Measurements from ENCODE around the gene TFG. TPM values are rescaled to one million over a fixed set of nuclear protein-coding genes. Genes with fewer than 3 reads are reported as not detected.

Gene TFG
- total and polyA plus RNA-seq, 2 donors = 64.7 to 101 TPM

GRCh38 chr3:100717637-100718487 lies 8.6 kb downstream of the TFG start:
- Histone ChIP-seq H3K36me3 (ENCODE audit: insufficient read depth) (peaks cover 8% of the 10 kb centered on the region), H3K27ac (ENCODE audit: low read depth) (no peak overlapping the region), H3K4me1 (ENCODE audit: insufficient read depth) (no peaks in the 10 kb centered on the region), H3K4me3 (ENCODE audit: low read depth, low read length) (no peak overlapping the region)
- DNase-seq (ENCODE audit: extremely low spot score) = no peak
- WGBS = 96% methylated on average over 4 of the region's 4 CpGs

GRCh38 chr3:100719136-100719535 lies 9.8 kb downstream of the TFG start:
- 17% methylated on average over 1 of the region's 1 CpG for WGBS
- no peaks in the 10 kb centered on the region for H3K4me1 ChIP-seq (ENCODE audit: insufficient read depth)
- no peak overlapping the region for H3K4me3 ChIP-seq (ENCODE audit: low read depth, low read length)
- peaks cover 7% of the 10 kb centered on the region for H3K36me3 ChIP-seq (ENCODE audit: insufficient read depth)
- no peak for DNase-seq (ENCODE audit: extremely low spot score)
- H3K27ac ChIP-seq (ENCODE audit: low read depth) = no peak overlapping the region

GRCh38 chr3:100720426-100720825 lies 11.1 kb downstream of the TFG start:
- peaks cover 3% of the 10 kb centered on the region for H3K36me3 ChIP-seq (ENCODE audit: insufficient read depth)
- DNase-seq (ENCODE audit: extremely low spot score) = no peak

GRCh38 chr3:100725935-100726513 lies 16.7 kb downstream of the TFG start:
- H3K36me3 ChIP-seq (ENCODE audit: insufficient read depth) = peaks cover 7% of the 10 kb centered on the region
- no peak for DNase-seq (ENCODE audit: extremely low spot score)
- no peak overlapping the region for H3K27ac ChIP-seq (ENCODE audit: low read depth)
- 98% methylated on average over 3 of the region's 3 CpGs for WGBS
- no peaks in the 10 kb centered on the region for H3K4me1 ChIP-seq (ENCODE audit: insufficient read depth)
- no peak overlapping the region for H3K4me3 ChIP-seq (ENCODE audit: low read depth, low read length)

More at GRCh38 chr3:100720426-100720825, 11.1 kb downstream of the TFG start:
- Histone ChIP-seq H3K27ac (ENCODE audit: low read depth) (no peak overlapping the region), H3K4me1 (ENCODE audit: insufficient read depth) (no peaks in the 10 kb centered on the region), H3K4me3 (ENCODE audit: low read depth, low read length) (no peak overlapping the region)
- 72% methylated on average over 5 of the region's 5 CpGs for WGBS

DNA sequence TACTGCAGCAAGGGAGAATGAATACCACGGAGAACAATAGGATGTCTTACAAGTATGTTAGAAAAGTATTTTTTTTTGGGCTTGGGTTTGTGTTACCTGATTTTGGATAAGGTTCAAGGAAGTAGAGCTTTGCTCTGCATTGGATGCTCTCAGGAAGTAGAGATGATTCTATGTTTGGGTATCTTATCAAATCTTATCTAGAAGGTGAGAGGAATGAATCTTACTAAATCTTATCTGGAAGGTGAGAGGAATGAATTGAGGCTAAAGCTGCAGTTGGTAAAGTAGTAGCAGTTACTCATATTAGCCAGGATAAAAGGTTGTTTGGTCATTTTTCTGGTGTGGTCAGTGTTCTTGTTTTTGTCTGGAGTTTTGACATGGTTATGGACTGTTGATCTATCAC lies 17.4 kb downstream of the TFG start:
- Histone ChIP-seq H3K4me1 (ENCODE audit: insufficient read depth) (no peaks in the 10 kb centered on the region), H3K4me3 (ENCODE audit: low read depth, low read length) (no peak overlapping the region), H3K36me3 (ENCODE audit: insufficient read depth) (peaks cover 3% of the 10 kb centered on the region), H3K27ac (ENCODE audit: low read depth) (no peak overlapping the region)
- no peak for DNase-seq (ENCODE audit: extremely low spot score)
- WGBS = 94% methylated on average over 1 of the region's 1 CpG

GRCh38 chr3:100730524-100730923 lies 21.2 kb downstream of the TFG start:
- H3K4me1 ChIP-seq (ENCODE audit: insufficient read depth) = no peaks in the 10 kb centered on the region
- peaks cover 3% of the 10 kb centered on the region for H3K36me3 ChIP-seq (ENCODE audit: insufficient read depth)
- DNase-seq (ENCODE audit: extremely low spot score) = no peak
- WGBS = 73% methylated on average over 3 of the region's 3 CpGs
- no peak overlapping the region for H3K4me3 ChIP-seq (ENCODE audit: low read depth, low read length)
- H3K27ac ChIP-seq (ENCODE audit: low read depth) = no peak overlapping the region

DNA sequence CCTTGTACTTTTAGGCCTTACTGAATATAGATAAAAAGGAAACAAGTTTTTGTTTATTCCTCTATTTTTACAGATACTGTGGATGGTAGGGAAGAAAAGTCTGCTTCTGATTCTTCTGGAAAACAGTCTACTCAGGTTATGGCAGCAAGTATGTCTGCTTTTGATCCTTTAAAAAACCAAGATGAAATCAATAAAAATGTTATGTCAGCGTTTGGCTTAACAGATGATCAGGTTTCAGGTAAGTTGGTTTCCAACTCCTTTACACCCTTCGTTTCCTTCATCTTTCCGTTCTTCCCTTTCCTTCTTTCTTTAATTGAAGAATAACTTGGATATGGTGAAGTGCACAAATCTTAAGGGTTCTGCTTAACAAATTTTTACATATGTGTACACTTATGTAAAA lies 23.1 kb downstream of the TFG start:
- WGBS = 81% methylated on average over 3 of the region's 3 CpGs
- Histone ChIP-seq H3K36me3 (ENCODE audit: insufficient read depth) (peaks cover 2% of the 10 kb centered on the region), H3K27ac (ENCODE audit: low read depth) (no peak overlapping the region)

GRCh38 chr3:100737334-100737733 lies 28.0 kb downstream of the TFG start:
- no peaks in the 10 kb centered on the region for H3K4me1 ChIP-seq (ENCODE audit: insufficient read depth)
- H3K4me3 ChIP-seq (ENCODE audit: low read depth, low read length) = no peak overlapping the region
- H3K36me3 ChIP-seq (ENCODE audit: insufficient read depth) = peaks cover 4% of the 10 kb centered on the region
- WGBS = 42% methylated on average over 2 of the region's 2 CpGs
- no peak overlapping the region for H3K27ac ChIP-seq (ENCODE audit: low read depth)
- no peak for DNase-seq (ENCODE audit: extremely low spot score)

More for the DNA sequence above, 23.1 kb downstream of the TFG start:
- no peak for DNase-seq (ENCODE audit: extremely low spot score)
- Histone ChIP-seq H3K4me1 (ENCODE audit: insufficient read depth) (no peaks in the 10 kb centered on the region), H3K4me3 (ENCODE audit: low read depth, low read length) (no peak overlapping the region)

GRCh38 chr3:100740207-100740606 lies 30.9 kb downstream of the TFG start:
- no peak for DNase-seq (ENCODE audit: extremely low spot score)
- 92% methylated on average over 1 of the region's 1 CpG for whole genome bisulfite sequencing
- H3K36me3 ChIP-seq (ENCODE audit: insufficient read depth) = peaks cover 4% of the 10 kb centered on the region
- H3K4me1 ChIP-seq (ENCODE audit: insufficient read depth) = no peaks in the 10 kb centered on the region
- no peak overlapping the region for H3K27ac ChIP-seq (ENCODE audit: low read depth)
- H3K4me3 ChIP-seq (ENCODE audit: low read depth, low read length) = no peak overlapping the region

GRCh38 chr3:100743535-100743934 lies 34.2 kb downstream of the TFG start:
- DNase-seq (ENCODE audit: extremely low spot score) = no peak
- WGBS = 86% methylated on average over 3 of the region's 3 CpGs
- Histone ChIP-seq H3K27ac (ENCODE audit: low read depth) (no peak overlapping the region), H3K4me1 (ENCODE audit: insufficient read depth) (no peaks in the 10 kb centered on the region), H3K36me3 (ENCODE audit: insufficient read depth) (peaks cover 8% of the 10 kb centered on the region), H3K4me3 (ENCODE audit: low read depth, low read length) (no peak overlapping the region)

- WGBS = 93% methylated on average over 2 of the region's 2 CpGs
- no peak for DNase-seq (ENCODE audit: extremely low spot score)
- no peak overlapping the region for H3K4me3 ChIP-seq (ENCODE audit: low read depth, low read length)
- peaks cover 8% of the 10 kb centered on the region for H3K36me3 ChIP-seq (ENCODE audit: insufficient read depth)
- no peak overlapping the region for H3K27ac ChIP-seq (ENCODE audit: low read depth)
- H3K4me1 ChIP-seq (ENCODE audit: insufficient read depth) = no peaks in the 10 kb centered on the region
Observed at GRCh38 chr3:100744671-100745070, 35.4 kb downstream of the TFG start.

- no peaks in the 10 kb centered on the region for H3K4me1 ChIP-seq (ENCODE audit: insufficient read depth)
- peaks cover 4% of the 10 kb centered on the region for H3K36me3 ChIP-seq (ENCODE audit: insufficient read depth)
Observed at GRCh38 chr3:100745617-100746016, 36.3 kb downstream of the TFG start.

DNA sequence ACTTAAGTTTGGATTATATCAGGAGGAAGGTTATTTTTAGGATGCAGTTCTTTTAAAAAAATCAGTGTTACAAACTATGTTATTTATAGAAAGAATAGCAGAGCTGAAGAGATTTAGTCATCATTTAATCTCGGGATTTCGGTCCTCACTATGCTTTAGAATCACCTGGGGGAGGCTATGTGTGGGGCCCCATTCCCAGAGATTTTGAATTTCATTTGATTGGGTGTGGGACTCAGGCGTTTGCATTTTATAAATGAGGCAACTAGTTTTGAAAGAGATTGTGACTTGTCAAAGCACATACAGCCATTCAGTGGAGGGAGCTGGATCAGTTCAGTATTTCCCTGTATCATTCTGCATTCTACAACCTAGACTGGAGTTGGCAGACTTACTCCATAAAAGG lies 36.8 kb downstream of the TFG start:
- H3K4me3 ChIP-seq (ENCODE audit: low read depth, low read length) = no peak overlapping the region
- 48% methylated on average over 3 of the region's 3 CpGs for WGBS
- H3K27ac ChIP-seq (ENCODE audit: low read depth) = no peak overlapping the region
- H3K36me3 ChIP-seq (ENCODE audit: insufficient read depth) = peaks cover 4% of the 10 kb centered on the region
- no peaks in the 10 kb centered on the region for H3K4me1 ChIP-seq (ENCODE audit: insufficient read depth)
- DNase-seq (ENCODE audit: extremely low spot score) = no peak

More at GRCh38 chr3:100745617-100746016, 36.3 kb downstream of the TFG start:
- no peak for DNase-seq (ENCODE audit: extremely low spot score)
- no peak overlapping the region for H3K4me3 ChIP-seq (ENCODE audit: low read depth, low read length)
- H3K27ac ChIP-seq (ENCODE audit: low read depth) = no peak overlapping the region

- Histone ChIP-seq H3K27ac (ENCODE audit: low read depth) (no peak overlapping the region), H3K36me3 (ENCODE audit: insufficient read depth) (peaks cover 4% of the 10 kb centered on the region), H3K4me3 (ENCODE audit: low read depth, low read length) (no peak overlapping the region), H3K4me1 (ENCODE audit: insufficient read depth) (no peaks in the 10 kb centered on the region)
- DNase-seq (ENCODE audit: extremely low spot score) = no peak
- 96% methylated on average over 6 of the region's 6 CpGs for WGBS
Observed at GRCh38 chr3:100748220-100748619, 38.9 kb downstream of the TFG start.

All from urinary bladder (tissue), 4 donors.